DMS79 (cell line): Measurements from ENCODE around the gene NIP7.
"Not testable (repeated sequence)": the region's sequence is repeated elsewhere in the genome, so short reads cannot be mapped to it uniquely, and the experiment has no call there.

ENCODE experiments used
- DNase-seq: peaks from one replicate; lab custom pipeline; 2025; lab: John Stamatoyannopoulos, UW

The NIP7 gene

GRCh38 chr16:69345923-69346322, 6.4 kb downstream of the NIP7 start:
- DNase-seq, result no peak

- DNase-seq, result no peak
Measured at GRCh38 chr16:69346683-69347082, 7.1 kb downstream of the NIP7 start.

GRCh38 chr16:69348222-69348621, 8.7 kb downstream of the NIP7 start:
- no peak for DNase-seq

GRCh38 chr16:69349536-69349935, 10.0 kb downstream of the NIP7 start:
- DNase-seq, result no peak

- DNase-seq, result no peak
Measured at GRCh38 chr16:69350536-69351133, 11.1 kb downstream of the NIP7 start.

GRCh38 chr16:69351309-69352027, 11.9 kb downstream of the NIP7 start, which contains the start of gene TMED6:
Gene TMED6, minus strand, starts transcription at chr16:69351786. Its CDS starts 33 bp downstream, at chr16:69351753.
- DNase-seq, result no peak

GRCh38 chr16:69360070-69360469, 20.5 kb downstream of the NIP7 start:
- DNase-seq, result not testable (repeated sequence)

GRCh38 chr16:69363281-69363717, 23.7 kb downstream of the NIP7 start:
- no peak for DNase-seq

GRCh38 chr16:69364088-69364487, 24.5 kb downstream of the NIP7 start:
- no peak for DNase-seq

GRCh38 chr16:69365901-69366300, 26.3 kb downstream of the NIP7 start:
- DNase-seq, result no peak

GRCh38 chr16:69366431-69366830, 26.9 kb downstream of the NIP7 start:
- no peak for DNase-seq

GRCh38 chr16:69367980-69368379, 28.4 kb downstream of the NIP7 start:
- DNase-seq, result no peak

GRCh38 chr16:69368866-69369265, 29.3 kb downstream of the NIP7 start:
- no peak for DNase-seq

GRCh38 chr16:69371564-69371963, 32.0 kb downstream of the NIP7 start:
- DNase-seq, result no peak

- no peak for DNase-seq
Measured at GRCh38 chr16:69373019-69373418, 33.4 kb downstream of the NIP7 start.

- DNase-seq, result no peak
Measured at GRCh38 chr16:69376393-69377059, 37.0 kb downstream of the NIP7 start.

- no peak for DNase-seq
Measured at GRCh38 chr16:69378036-69378435, 38.5 kb downstream of the NIP7 start.

GRCh38 chr16:69378760-69379159, 39.2 kb downstream of the NIP7 start:
- no peak for DNase-seq

- DNase-seq, result no peak
Measured at GRCh38 chr16:69381231-69381630, 41.7 kb downstream of the NIP7 start.

- DNase-seq, result no peak
Measured at GRCh38 chr16:69382421-69382820, 42.8 kb downstream of the NIP7 start.

GRCh38 chr16:69384974-69385373, 45.4 kb downstream of the NIP7 start:
- DNase-seq, result no peak

GRCh38 chr16:69386596-69386995, 47.0 kb downstream of the NIP7 start:
- DNase-seq, result no peak
